D721Med (cell line): ENCODE results near the gene KIF1B.
A peak's percentile ranks its signal among the peaks of the same experiment; 100 is the strongest.

Source experiments
- DNase-seq: peaks from one replicate; pipeline ENCODE4 v3.0.0; 2011; ENCODE audit warnings: low spot score; ENCODE audit not compliant: insufficient read length
- FAIRE-seq: peaks from 2 replicates; lab custom pipeline; 2011; peaks lifted over from hg19 to GRCh38; lab: Jason Lieb, UNC
- TF ChIP-seq, protein P1 (sequence below): IDR thresholded peaks from 2 replicates; pipeline ENCODE4 v1.5.1; 2012; ENCODE audit warnings: mild to moderate bottlenecking, control low read depth; ENCODE audit not compliant: insufficient read depth; ENCODE audit errors: missing control alignments

KIF1B gene

GRCh38 chr1:10398278-10398733 lies 187.9 kb downstream of the KIF1B start:
- DNase-seq (no peak), FAIRE-seq (no peak)
- TF ChIP-seq, protein P1, sequence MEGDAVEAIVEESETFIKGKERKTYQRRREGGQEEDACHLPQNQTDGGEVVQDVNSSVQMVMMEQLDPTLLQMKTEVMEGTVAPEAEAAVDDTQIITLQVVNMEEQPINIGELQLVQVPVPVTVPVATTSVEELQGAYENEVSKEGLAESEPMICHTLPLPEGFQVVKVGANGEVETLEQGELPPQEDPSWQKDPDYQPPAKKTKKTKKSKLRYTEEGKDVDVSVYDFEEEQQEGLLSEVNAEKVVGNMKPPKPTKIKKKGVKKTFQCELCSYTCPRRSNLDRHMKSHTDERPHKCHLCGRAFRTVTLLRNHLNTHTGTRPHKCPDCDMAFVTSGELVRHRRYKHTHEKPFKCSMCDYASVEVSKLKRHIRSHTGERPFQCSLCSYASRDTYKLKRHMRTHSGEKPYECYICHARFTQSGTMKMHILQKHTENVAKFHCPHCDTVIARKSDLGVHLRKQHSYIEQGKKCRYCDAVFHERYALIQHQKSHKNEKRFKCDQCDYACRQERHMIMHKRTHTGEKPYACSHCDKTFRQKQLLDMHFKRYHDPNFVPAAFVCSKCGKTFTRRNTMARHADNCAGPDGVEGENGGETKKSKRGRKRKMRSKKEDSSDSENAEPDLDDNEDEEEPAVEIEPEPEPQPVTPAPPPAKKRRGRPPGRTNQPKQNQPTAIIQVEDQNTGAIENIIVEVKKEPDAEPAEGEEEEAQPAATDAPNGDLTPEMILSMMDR, result no peak

GRCh38 chr1:10398734-10399443 lies 188.5 kb downstream of the KIF1B start, which contains the start of gene PGD:
TSS of gene PGD (plus strand) at chr1:10399064. CDS start at chr1:10399118, 54 bp downstream.
- TF ChIP-seq, protein P1, result no peak
- no peak for FAIRE-seq

DNA sequence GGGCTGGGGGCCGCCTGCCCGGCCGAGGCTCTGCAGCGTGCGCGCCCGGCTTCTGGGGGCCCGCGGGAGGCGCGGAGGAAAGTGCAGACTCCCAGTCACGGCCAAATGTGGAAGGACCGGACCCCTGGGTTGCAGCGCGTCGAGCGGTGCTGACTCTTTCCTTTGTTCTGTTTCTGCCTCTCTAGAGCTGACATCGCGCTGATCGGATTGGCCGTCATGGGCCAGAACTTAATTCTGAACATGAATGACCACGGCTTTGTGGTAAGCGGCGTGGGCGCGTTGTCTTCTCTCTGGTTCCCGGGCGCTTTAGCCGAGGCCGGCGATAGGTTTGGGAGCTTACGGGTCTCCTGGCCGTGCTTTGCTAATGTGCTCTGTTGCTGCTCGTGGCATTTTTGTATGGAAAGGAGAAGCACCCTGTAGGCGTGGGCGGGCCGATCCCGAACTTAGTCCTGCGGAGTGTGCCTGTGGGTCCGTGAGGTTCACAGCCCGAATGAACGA lies 189.1 kb downstream of the KIF1B start:
- no peak for DNase-seq
- TF ChIP-seq, protein P1, result no peak
- no peak for FAIRE-seq

More at GRCh38 chr1:10398734-10399443, 188.5 kb downstream of the KIF1B start, which contains the start of gene PGD:
- peak; percentile 87 for DNase-seq

GRCh38 chr1:10400013-10400412 lies 189.6 kb downstream of the KIF1B start:
- TF ChIP-seq, protein P1, result no peak
- DNase-seq (no peak), FAIRE-seq (no peak)

GRCh38 chr1:10401281-10401680 lies 190.9 kb downstream of the KIF1B start:
- DNase-seq, result no peak
- no peak for FAIRE-seq
- TF ChIP-seq, protein P1, result no peak

- FAIRE-seq, result no peak
- TF ChIP-seq, protein P1, result no peak
- no peak for DNase-seq
These were observed 192.4 kb downstream of the KIF1B start for GRCh38 chr1:10402729-10403274.
